Measurements from ENCODE around the gene CABLES1.

- TF ChIP-seq CTCF (IDR thresholded peaks at IDR 0.05) (no peak), POLR2A (IDR thresholded peaks at IDR 0.05; ENCODE audit: low read length) (no peak), USF2 (IDR thresholded peaks at IDR 0.05) (no peak), REST (IDR thresholded peaks at IDR 0.05) (no peak), HES2 (IDR thresholded peaks at IDR 0.05) (no peak), EP300 (IDR thresholded peaks at IDR 0.05) (no peak)
Observed at GRCh38 chr18:23235860-23236259, 100.6 kb downstream of the CABLES1 start.
